Stimulated activated CD8-positive, alpha-beta memory T cell treated with anti-CD3 and anti-CD28 coated beads, Interleukin-4, amount 100 ng/mL, for 1 hour (primary cell): ENCODE results near the gene RTL5.

Source experiments
- DNase-seq, 2 donors: peaks; one replicate each; pipeline ENCODE4 v3.0.0-alpha.2; 2020; ENCODE audit warnings: low read depth in 2 of 2, low spot score in 1 of 2

Gene RTL5

DNA sequence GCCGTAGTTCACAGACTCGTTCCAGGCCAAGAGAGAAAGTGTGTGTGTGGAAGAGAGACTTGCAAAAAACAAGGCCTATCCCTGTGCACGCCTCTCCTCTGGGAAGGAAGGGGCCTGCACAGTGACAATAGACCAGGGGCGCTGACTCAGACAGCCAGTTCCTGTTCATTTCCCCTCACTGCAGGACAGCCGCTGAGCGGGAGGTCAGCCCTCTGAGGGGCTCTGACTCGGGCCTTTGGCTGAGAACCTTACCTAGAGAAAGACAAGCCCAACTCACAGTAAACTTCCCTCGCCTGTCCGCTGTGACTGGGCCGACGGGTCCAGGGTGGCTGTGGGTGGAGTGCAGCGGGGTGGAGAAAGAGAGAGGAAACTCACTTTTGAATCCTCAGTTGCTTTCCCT is 52.1 kb downstream of the RTL5 start:
- DNase-seq, result no peak

DNA sequence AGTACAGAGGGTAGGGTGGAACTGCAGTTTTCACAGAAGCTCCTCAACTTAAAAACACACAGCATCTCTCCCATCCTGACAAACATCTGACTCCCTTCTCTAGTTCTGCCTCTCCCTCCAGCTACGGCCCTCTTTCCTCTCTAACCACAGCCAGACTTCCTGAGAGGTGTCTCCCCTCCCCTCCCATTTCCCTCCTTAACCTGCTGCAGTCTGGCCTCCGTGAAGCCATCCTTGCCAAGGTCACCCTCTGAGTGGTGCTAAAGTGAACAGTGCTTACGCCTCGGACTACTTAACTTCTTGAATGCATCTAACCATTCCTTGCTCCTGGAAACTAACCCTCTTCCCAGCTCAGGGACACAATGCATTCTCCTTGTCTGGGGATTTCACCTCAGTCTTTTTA is 53.3 kb downstream of the RTL5 start:
- DNase-seq, result no peak
